ENCODE data around the gene ZNF766. TPM values are rescaled to one million over a fixed set of nuclear protein-coding genes. Genes with fewer than 3 reads are reported as not detected.
A peak's percentile ranks its signal among the peaks of the same experiment; 100 is the strongest.

The ZNF766 gene
- 9.8 TPM for polyA plus RNA-seq (2012; ENCODE audit: low read depth, missing spikeins)

GRCh38 chr19:52269338-52270261 lies at the start of gene ZNF766:
Gene ZNF766 (plus strand): TSS chr19:52269587. CDS start chr19:52269614, 27 bp downstream.
- TF ChIP-seq POU2F2 (IDR thresholded peaks at IDR 0.05; ENCODE audit: low read depth, low read length) (no peak), SPI1 (IDR thresholded peaks at IDR 0.05; ENCODE audit: low read depth, low read length) (peak; percentile 81), PAX5 (IDR thresholded peaks at IDR 0.05; ENCODE audit: insufficient read depth, low read length, severe bottlenecking) (no peak), POLR2A (IDR thresholded peaks at IDR 0.05; ENCODE audit: low read depth, low read length) (peak; percentile 85), TAF1 (IDR thresholded peaks at IDR 0.05; ENCODE audit: low read depth, low read length) (peak; percentile 87), POLR2AphosphoS5 (IDR thresholded peaks at IDR 0.05; ENCODE audit: low read depth, low read length) (peak; percentile 76)
- FAIRE-seq: peak; percentile 96
- peak; percentile 90 for DNase-seq (ENCODE audit: insufficient read length, low spot score)

GRCh38 chr19:52219611-52220010 lies 49.8 kb upstream of the ZNF766 start:
- FAIRE-seq: no peak
- TF ChIP-seq SPI1 (IDR thresholded peaks at IDR 0.05; ENCODE audit: low read depth, low read length): no peak
- TF ChIP-seq POU2F2 (IDR thresholded peaks at IDR 0.05; ENCODE audit: low read depth, low read length): no peak
- TF ChIP-seq TAF1 (IDR thresholded peaks at IDR 0.05; ENCODE audit: low read depth, low read length): no peak
- TF ChIP-seq POLR2AphosphoS5 (IDR thresholded peaks at IDR 0.05; ENCODE audit: low read depth, low read length): no peak
- no peak for TF ChIP-seq PAX5 (IDR thresholded peaks at IDR 0.05; ENCODE audit: insufficient read depth, low read length, severe bottlenecking)
- TF ChIP-seq POLR2A (IDR thresholded peaks at IDR 0.05; ENCODE audit: low read depth, low read length): no peak
- no peak for DNase-seq (ENCODE audit: insufficient read length, low spot score)

- no peak for TF ChIP-seq POLR2A (IDR thresholded peaks at IDR 0.05; ENCODE audit: low read depth, low read length)
- TF ChIP-seq POLR2AphosphoS5 (IDR thresholded peaks at IDR 0.05; ENCODE audit: low read depth, low read length): no peak
- no peak for TF ChIP-seq PAX5 (IDR thresholded peaks at IDR 0.05; ENCODE audit: insufficient read depth, low read length, severe bottlenecking)
- no peak for TF ChIP-seq POU2F2 (IDR thresholded peaks at IDR 0.05; ENCODE audit: low read depth, low read length)
- no peak for TF ChIP-seq TAF1 (IDR thresholded peaks at IDR 0.05; ENCODE audit: low read depth, low read length)
- TF ChIP-seq SPI1 (IDR thresholded peaks at IDR 0.05; ENCODE audit: low read depth, low read length): no peak
- FAIRE-seq: no peak
- DNase-seq (ENCODE audit: insufficient read length, low spot score): no peak
Measured at GRCh38 chr19:52221031-52221430, 48.4 kb upstream of the ZNF766 start.

GRCh38 chr19:52221831-52222375 lies 47.5 kb upstream of the ZNF766 start:
- FAIRE-seq (no peak), DNase-seq (ENCODE audit: insufficient read length, low spot score) (no peak)
- TF ChIP-seq SPI1 (IDR thresholded peaks at IDR 0.05; ENCODE audit: low read depth, low read length) (no peak), POLR2AphosphoS5 (IDR thresholded peaks at IDR 0.05; ENCODE audit: low read depth, low read length) (peak; percentile 27; the same call in 1 of the 2 replicates), POLR2A (IDR thresholded peaks at IDR 0.05; ENCODE audit: low read depth, low read length) (no peak), TAF1 (IDR thresholded peaks at IDR 0.05; ENCODE audit: low read depth, low read length) (no peak)

GRCh38 chr19:52224211-52224610 lies 45.2 kb upstream of the ZNF766 start:
- DNase-seq (ENCODE audit: insufficient read length, low spot score) (no peak), FAIRE-seq (no peak)
- no peak for TF ChIP-seq POLR2AphosphoS5 (IDR thresholded peaks at IDR 0.05; ENCODE audit: low read depth, low read length)
- TF ChIP-seq PAX5 (IDR thresholded peaks at IDR 0.05; ENCODE audit: insufficient read depth, low read length, severe bottlenecking): no peak
- no peak for TF ChIP-seq SPI1 (IDR thresholded peaks at IDR 0.05; ENCODE audit: low read depth, low read length)
- no peak for TF ChIP-seq POU2F2 (IDR thresholded peaks at IDR 0.05; ENCODE audit: low read depth, low read length)
- TF ChIP-seq TAF1 (IDR thresholded peaks at IDR 0.05; ENCODE audit: low read depth, low read length): no peak
- TF ChIP-seq POLR2A (IDR thresholded peaks at IDR 0.05; ENCODE audit: low read depth, low read length): no peak

GRCh38 chr19:52226652-52227051 lies 42.7 kb upstream of the ZNF766 start:
- no peak for FAIRE-seq
- no peak for TF ChIP-seq PAX5 (IDR thresholded peaks at IDR 0.05; ENCODE audit: insufficient read depth, low read length, severe bottlenecking)
- no peak for DNase-seq (ENCODE audit: insufficient read length, low spot score)

- no peak for DNase-seq (ENCODE audit: insufficient read length, low spot score)
- no peak for FAIRE-seq
- TF ChIP-seq SPI1 (IDR thresholded peaks at IDR 0.05; ENCODE audit: low read depth, low read length): no peak
- no peak; the same call in 1 of the 2 replicates for TF ChIP-seq POLR2A (IDR thresholded peaks at IDR 0.05; ENCODE audit: low read depth, low read length)
- TF ChIP-seq TAF1 (IDR thresholded peaks at IDR 0.05; ENCODE audit: low read depth, low read length): no peak
- TF ChIP-seq POLR2AphosphoS5 (IDR thresholded peaks at IDR 0.05; ENCODE audit: low read depth, low read length): no peak; the same call in 1 of the 2 replicates
- TF ChIP-seq PAX5 (IDR thresholded peaks at IDR 0.05; ENCODE audit: insufficient read depth, low read length, severe bottlenecking): no peak
- TF ChIP-seq POU2F2 (IDR thresholded peaks at IDR 0.05; ENCODE audit: low read depth, low read length): no peak
Measured at GRCh38 chr19:52227196-52227940, 42.0 kb upstream of the ZNF766 start.

- TF ChIP-seq PAX5 (IDR thresholded peaks at IDR 0.05; ENCODE audit: insufficient read depth, low read length, severe bottlenecking) (no peak), POLR2AphosphoS5 (IDR thresholded peaks at IDR 0.05; ENCODE audit: low read depth, low read length) (peak; percentile 37), SPI1 (IDR thresholded peaks at IDR 0.05; ENCODE audit: low read depth, low read length) (no peak), TAF1 (IDR thresholded peaks at IDR 0.05; ENCODE audit: low read depth, low read length) (no peak), POU2F2 (IDR thresholded peaks at IDR 0.05; ENCODE audit: low read depth, low read length) (no peak; the same call in 1 of the 2 replicates), POLR2A (IDR thresholded peaks at IDR 0.05; ENCODE audit: low read depth, low read length) (peak; percentile 47; the same call in 1 of the 2 replicates)
- FAIRE-seq: no peak
- DNase-seq (ENCODE audit: insufficient read length, low spot score): no peak
Measured at GRCh38 chr19:52227980-52228379, 41.4 kb upstream of the ZNF766 start.

GRCh38 chr19:52229524-52229923 lies 39.9 kb upstream of the ZNF766 start:
- FAIRE-seq: no peak
- peak; percentile 63; the same call in 1 of the 2 replicates for TF ChIP-seq POLR2AphosphoS5 (IDR thresholded peaks at IDR 0.05; ENCODE audit: low read depth, low read length)
- TF ChIP-seq POLR2A (IDR thresholded peaks at IDR 0.05; ENCODE audit: low read depth, low read length): no peak
- DNase-seq (ENCODE audit: insufficient read length, low spot score): no peak

Measured in GM12891 (cell line).